Activated T-helper 1 cell treated with anti-CD3 and anti-CD28 coated beads, Interleukin-2, amount 50 U/mL, for 16 hours (primary cell): ENCODE data around the gene MAP3K5.
"Not testable (repeated sequence)": the region's sequence is repeated elsewhere in the genome, so short reads cannot be mapped to it uniquely, and the experiment has no call there.

Source experiments
- DNase-seq, 2 donors: peaks; one replicate each; pipeline ENCODE4 v3.0.0-alpha.2; 2020; ENCODE audit warnings: low read depth in 1 of 2, low spot score in 1 of 2

Gene MAP3K5

GRCh38 chr6:136693090-136693489, 99.2 kb downstream of the MAP3K5 start:
- DNase-seq, result no peak

GRCh38 chr6:136687894-136688293, 104.4 kb downstream of the MAP3K5 start:
- not testable (repeated sequence) for DNase-seq

GRCh38 chr6:136685540-136686108, 106.7 kb downstream of the MAP3K5 start:
- DNase-seq, result no peak

- no peak for DNase-seq
These were observed 107.8 kb downstream of the MAP3K5 start for GRCh38 chr6:136684466-136684865.

- no peak for DNase-seq
These were observed 108.9 kb downstream of the MAP3K5 start for GRCh38 chr6:136683209-136683941.

GRCh38 chr6:136682292-136682691, 110.0 kb downstream of the MAP3K5 start:
- DNase-seq, result no peak

GRCh38 chr6:136677822-136678221, 114.5 kb downstream of the MAP3K5 start:
- no peak for DNase-seq

GRCh38 chr6:136677344-136677743, 114.9 kb downstream of the MAP3K5 start:
- no peak for DNase-seq

GRCh38 chr6:136676075-136676474, 116.2 kb downstream of the MAP3K5 start:
- DNase-seq, result no peak

GRCh38 chr6:136673571-136673970, 118.7 kb downstream of the MAP3K5 start:
- no peak for DNase-seq

GRCh38 chr6:136672144-136672543, 120.1 kb downstream of the MAP3K5 start:
- no peak for DNase-seq

- no peak for DNase-seq
These were observed 123.0 kb downstream of the MAP3K5 start for GRCh38 chr6:136669299-136669699.

- DNase-seq, result no peak
These were observed 123.7 kb downstream of the MAP3K5 start for GRCh38 chr6:136668571-136668970.

- no peak for DNase-seq
These were observed 126.2 kb downstream of the MAP3K5 start for GRCh38 chr6:136666041-136666440.

GRCh38 chr6:136662347-136663237, 129.7 kb downstream of the MAP3K5 start:
- DNase-seq, result no peak

GRCh38 chr6:136660727-136661126, 131.6 kb downstream of the MAP3K5 start:
- DNase-seq, result no peak

- no peak for DNase-seq
These were observed 132.2 kb downstream of the MAP3K5 start for GRCh38 chr6:136659991-136660499.

GRCh38 chr6:136658711-136659110, 133.6 kb downstream of the MAP3K5 start:
- no peak for DNase-seq

- DNase-seq, result no peak
These were observed 134.6 kb downstream of the MAP3K5 start for GRCh38 chr6:136657666-136658065.

GRCh38 chr6:136656121-136656520, 136.2 kb downstream of the MAP3K5 start:
- no peak for DNase-seq

GRCh38 chr6:136655239-136656014, 136.8 kb downstream of the MAP3K5 start:
- DNase-seq, result no peak
